Measurements from ENCODE around the gene SRCIN1.

SRCIN1 gene

DNA sequence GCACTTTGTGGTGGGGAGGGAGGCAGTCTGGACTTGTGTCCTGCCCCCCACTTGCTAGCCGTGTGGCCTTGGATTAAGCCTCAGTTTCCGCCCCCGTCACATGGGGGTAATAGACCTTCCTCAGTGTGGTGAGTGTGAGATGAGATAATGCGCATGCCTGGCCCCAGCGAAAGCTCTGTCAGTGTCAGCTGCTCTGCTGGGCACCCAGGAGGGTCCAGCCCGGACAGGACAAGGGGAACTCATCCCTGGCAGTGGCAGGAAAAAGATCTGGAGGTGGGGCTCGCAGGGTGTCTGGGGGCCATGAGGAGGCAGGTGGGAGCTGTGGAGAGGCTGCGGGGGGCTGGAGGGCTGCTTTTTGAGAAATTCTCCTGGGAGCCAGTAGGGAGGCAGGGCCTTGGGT, 63.5 kb downstream of the SRCIN1 start:
- no peak for TF ChIP-seq EZH2phosphoT487 (IDR thresholded peaks at IDR 0.05; ENCODE audit: borderline replicate concordance, low read length)
- TF ChIP-seq, protein P1, sequence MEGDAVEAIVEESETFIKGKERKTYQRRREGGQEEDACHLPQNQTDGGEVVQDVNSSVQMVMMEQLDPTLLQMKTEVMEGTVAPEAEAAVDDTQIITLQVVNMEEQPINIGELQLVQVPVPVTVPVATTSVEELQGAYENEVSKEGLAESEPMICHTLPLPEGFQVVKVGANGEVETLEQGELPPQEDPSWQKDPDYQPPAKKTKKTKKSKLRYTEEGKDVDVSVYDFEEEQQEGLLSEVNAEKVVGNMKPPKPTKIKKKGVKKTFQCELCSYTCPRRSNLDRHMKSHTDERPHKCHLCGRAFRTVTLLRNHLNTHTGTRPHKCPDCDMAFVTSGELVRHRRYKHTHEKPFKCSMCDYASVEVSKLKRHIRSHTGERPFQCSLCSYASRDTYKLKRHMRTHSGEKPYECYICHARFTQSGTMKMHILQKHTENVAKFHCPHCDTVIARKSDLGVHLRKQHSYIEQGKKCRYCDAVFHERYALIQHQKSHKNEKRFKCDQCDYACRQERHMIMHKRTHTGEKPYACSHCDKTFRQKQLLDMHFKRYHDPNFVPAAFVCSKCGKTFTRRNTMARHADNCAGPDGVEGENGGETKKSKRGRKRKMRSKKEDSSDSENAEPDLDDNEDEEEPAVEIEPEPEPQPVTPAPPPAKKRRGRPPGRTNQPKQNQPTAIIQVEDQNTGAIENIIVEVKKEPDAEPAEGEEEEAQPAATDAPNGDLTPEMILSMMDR (IDR thresholded peaks at IDR 0.05; ENCODE audit: low read depth, low read length, poor library complexity, severe bottlenecking): no peak

DNA sequence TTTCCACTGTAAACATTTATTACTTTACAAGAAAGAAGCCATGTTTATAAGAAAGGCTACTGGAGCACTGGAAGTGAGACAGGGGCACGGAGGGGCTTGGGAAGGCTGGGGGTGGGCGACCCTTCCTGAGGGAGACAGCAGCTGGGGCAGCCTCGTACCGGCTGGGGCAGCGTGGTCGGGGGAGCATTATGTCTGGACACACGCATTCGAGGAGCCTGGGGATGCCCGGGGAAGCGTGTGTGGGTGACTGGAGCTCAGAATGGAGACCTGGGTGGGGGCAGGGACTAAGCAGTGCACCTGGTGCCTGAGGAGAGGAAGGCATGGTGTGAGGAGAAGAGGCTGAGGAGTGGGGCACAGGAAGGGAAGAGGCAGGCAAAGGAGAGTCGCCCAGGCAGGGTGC, 64.5 kb downstream of the SRCIN1 start:
- H3K27ac ChIP-seq (ENCODE audit: low read depth, low read length): no peak overlapping the region
- H3K9me3 ChIP-seq (ENCODE audit: control insufficient read depth, insufficient read depth, low read length): no peaks in the 10 kb centered on the region
- no peaks in the 10 kb centered on the region for H3K36me3 ChIP-seq (ENCODE audit: control insufficient read depth, low read length)
- H3K4me1 ChIP-seq (ENCODE audit: control insufficient read depth, low read length): no peaks in the 10 kb centered on the region
- TF ChIP-seq, protein P1 (IDR thresholded peaks at IDR 0.05; ENCODE audit: low read depth, low read length, poor library complexity, severe bottlenecking): no peak
- no peak for TF ChIP-seq EZH2phosphoT487 (IDR thresholded peaks at IDR 0.05; ENCODE audit: borderline replicate concordance, low read length)
- H3K4me2 ChIP-seq (ENCODE audit: low read length): no peak overlapping the region
- no peaks in the 10 kb centered on the region for H3K9me2 ChIP-seq (replicated peaks; ENCODE audit: control insufficient read depth, low read length)
- no peaks in the 10 kb centered on the region for H3K79me2 ChIP-seq (ENCODE audit: control insufficient read depth, low read length)
- no peaks in the 10 kb centered on the region for H3F3A ChIP-seq (ENCODE audit: control insufficient read depth, insufficient read depth)
- H3K27me3 ChIP-seq (ENCODE audit: control insufficient read depth, low read length): peaks cover 19% of the 10 kb centered on the region
- H3K4me3 ChIP-seq (ENCODE audit: low read length): no peak overlapping the region
- no peaks in the 10 kb centered on the region for H4K20me1 ChIP-seq (ENCODE audit: control insufficient read depth, insufficient read depth, low read depth, low read length)

More for the DNA sequence above, 63.5 kb downstream of the SRCIN1 start:
- Histone ChIP-seq H3K9me3 (ENCODE audit: control insufficient read depth, insufficient read depth, low read length) (no peaks in the 10 kb centered on the region), H3K4me3 (ENCODE audit: low read length) (no peak overlapping the region), H4K20me1 (ENCODE audit: control insufficient read depth, insufficient read depth, low read depth, low read length) (no peaks in the 10 kb centered on the region), H3K79me2 (ENCODE audit: control insufficient read depth, low read length) (no peaks in the 10 kb centered on the region), H3K4me1 (ENCODE audit: control insufficient read depth, low read length) (no peaks in the 10 kb centered on the region), H3F3A (ENCODE audit: control insufficient read depth, insufficient read depth) (no peaks in the 10 kb centered on the region), H3K27ac (ENCODE audit: low read depth, low read length) (no peak overlapping the region), H3K9me2 (replicated peaks; ENCODE audit: control insufficient read depth, low read length) (no peaks in the 10 kb centered on the region), H3K27me3 (ENCODE audit: control insufficient read depth, low read length) (peaks cover 20% of the 10 kb centered on the region), H3K4me2 (ENCODE audit: low read length) (no peak overlapping the region), H3K36me3 (ENCODE audit: control insufficient read depth, low read length) (no peaks in the 10 kb centered on the region)

DNA sequence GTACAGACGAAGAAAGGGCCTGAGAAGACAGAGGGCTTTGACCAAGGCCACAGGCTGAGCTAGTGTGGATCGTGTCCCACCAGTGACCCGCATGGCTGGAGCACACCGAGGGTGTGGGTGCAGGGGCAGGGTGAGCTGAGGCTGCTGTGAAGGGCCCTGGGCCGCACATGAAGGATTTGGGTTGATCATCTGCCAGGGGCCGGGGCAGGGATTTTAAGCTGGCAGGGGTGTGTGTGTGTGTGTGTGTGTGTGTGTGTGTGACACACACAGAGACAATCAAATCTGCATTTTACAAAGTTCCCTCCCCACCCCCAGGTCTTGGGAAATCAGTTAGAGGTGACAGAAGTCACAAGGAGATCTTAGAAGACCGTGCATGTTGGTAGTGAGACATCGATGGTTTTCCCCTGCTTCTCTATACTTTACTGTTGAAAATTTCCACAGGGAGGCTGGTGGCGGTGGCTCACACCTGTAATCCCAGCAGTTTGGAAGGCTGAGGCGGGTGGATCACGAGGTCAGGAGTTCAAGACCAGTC, 65.2 kb downstream of the SRCIN1 start:
- Histone ChIP-seq H4K20me1 (ENCODE audit: control insufficient read depth, insufficient read depth, low read depth, low read length) (no peaks in the 10 kb centered on the region), H3K36me3 (ENCODE audit: control insufficient read depth, low read length) (no peaks in the 10 kb centered on the region), H3K4me2 (ENCODE audit: low read length) (no peak overlapping the region), H3F3A (ENCODE audit: control insufficient read depth, insufficient read depth) (no peaks in the 10 kb centered on the region), H3K27ac (ENCODE audit: low read depth, low read length) (no peak overlapping the region), H3K9me3 (ENCODE audit: control insufficient read depth, insufficient read depth, low read length) (no peaks in the 10 kb centered on the region), H3K4me3 (ENCODE audit: low read length) (no peak overlapping the region), H3K9me2 (replicated peaks; ENCODE audit: control insufficient read depth, low read length) (no peaks in the 10 kb centered on the region), H3K27me3 (ENCODE audit: control insufficient read depth, low read length) (peaks cover 20% of the 10 kb centered on the region), H3K4me1 (ENCODE audit: control insufficient read depth, low read length) (no peaks in the 10 kb centered on the region), H3K79me2 (ENCODE audit: control insufficient read depth, low read length) (no peaks in the 10 kb centered on the region)
- TF ChIP-seq, protein P1 (IDR thresholded peaks at IDR 0.05; ENCODE audit: low read depth, low read length, poor library complexity, severe bottlenecking): no peak
- TF ChIP-seq EZH2phosphoT487 (IDR thresholded peaks at IDR 0.05; ENCODE audit: borderline replicate concordance, low read length): no peak

All from DOHH2 (cell line).